Measurements from ENCODE around the gene GALK2.

- TF ChIP-seq CTCF (optimal IDR thresholded peaks at IDR 0.05 in 1 of 3, IDR thresholded peaks at IDR 0.05 in 1 of 3, conservative IDR thresholded peaks at IDR 0.05 in 1 of 3; ENCODE audit: extremely low read depth in 1 of 3, insufficient read depth in 2 of 3, low read length in 3 of 3): no peak
- no peak for TF ChIP-seq EZH2 (IDR thresholded peaks at IDR 0.05; ENCODE audit: low read length)
Measured at GRCh38 chr15:49278751-49279150, 108.7 kb downstream of the GALK2 start.

All from keratinocyte (primary cell).